K562 (cell line): ENCODE measurements around the gene ARL10. TPM values are rescaled to one million over a fixed set of nuclear protein-coding genes. Genes with fewer than 3 reads are reported as not detected.

Source experiments
- ATAC-seq: fragments of 200-7000 bp; cut with Tn5 transposase; 3 replicates; pipeline ENCODE4 v1.9.1; 2020; ENCODE audit warnings: moderate library complexity
- BruUV-seq: library from RNA; stranded (reverse); fragments of 400-500 nt; replicated peaks from 2 replicates; lab custom pipeline; 2021; lab: Mats Ljungman, UMichigan
- CTCF ChIA-PET: fragments of 300-600 bp; formaldehyde crosslinking; extraction: SDS; loops from one replicate; lab custom pipeline; 2021; ENCODE audit warnings: low intra/inter-chr PET ratio; lab: Yijun Ruan, JAX
- POLR2A ChIA-PET: fragments of 300-600, 350-650 bp; sonication (Branson Sonifier 250); formaldehyde crosslinking; extraction: SDS; loops from one replicate; lab custom pipeline; 2021; ENCODE audit warnings: antibody characterized with exemption, inconsistent platforms; lab: Yijun Ruan, JAX
- DNase-seq, 4 experiments: peaks; one replicate each; pipeline versions ENCODE4 v3.0.0 to v3.0.0-alpha.2; 2011 to 2018; ENCODE audit warnings: low spot score in 3 of 4, mixed read lengths in 3 of 4; ENCODE audit errors: extremely low read depth in 1 of 4
- FAIRE-seq: peaks from 2 replicates; lab custom pipeline; 2011; peaks lifted over from hg19 to GRCh38; lab: Jason Lieb, UNC
- H2AFZ ChIP-seq: 2 replicates; pipeline ENCODE4 v1.6.0; 2011; ENCODE audit warnings: low read depth, low read length, control low read depth, inconsistent platforms
- H3K27ac ChIP-seq: fragments of 200-600 bp; 3 replicates; pipeline ENCODE4 v1.8.0; 2011; ENCODE audit warnings: low read depth, mild to moderate bottlenecking, control low read depth, inconsistent platforms, low read length, moderate library complexity, mixed read lengths; ENCODE audit errors: extremely low read depth
- H3K27me3 ChIP-seq, 2 experiments: fragments of 300-600 bp in 1 of 2; 2 replicates in 1 of 2; 3 replicates in 1 of 2; pipeline versions ENCODE4 v1.6.0 to v1.8.0; 2011; ENCODE audit warnings: inconsistent platforms in 2 of 2, low read length in 2 of 2, mild to moderate bottlenecking in 1 of 2, mixed read lengths in 1 of 2, moderate library complexity in 1 of 2; ENCODE audit not compliant: control insufficient read depth in 2 of 2, insufficient read depth in 2 of 2
- H3K36me3 ChIP-seq: fragments of 300-600 bp; 3 replicates; pipeline ENCODE4 v1.8.0; 2011; ENCODE audit warnings: mild to moderate bottlenecking, low read length, inconsistent platforms; ENCODE audit not compliant: control insufficient read depth, insufficient read depth
- H3K4me1 ChIP-seq, 2 experiments: fragments of 200-600 bp in 1 of 2; replicated peaks in 1 of 2; 2 replicates in 1 of 2; 3 replicates in 1 of 2; pipeline versions ENCODE4 v1.5.1 to v1.8.0; 2011; ENCODE audit warnings: inconsistent platforms in 2 of 2, low read length in 2 of 2, mild to moderate bottlenecking in 1 of 2, mixed read lengths in 1 of 2, moderate library complexity in 1 of 2; ENCODE audit not compliant: control insufficient read depth in 2 of 2, insufficient read depth in 2 of 2
- H3K4me2 ChIP-seq: 2 replicates; pipeline ENCODE4 v1.6.1; 2011; ENCODE audit warnings: low read length, control low read depth, inconsistent platforms, mixed read lengths; ENCODE audit not compliant: insufficient read depth
- H3K4me3 ChIP-seq: fragments of 200-600 bp; sonication (generic), shearing (Covaris generic); 2 replicates; pipeline ENCODE4 v1.5.1; 2016; ENCODE audit warnings: control low read depth, inconsistent platforms
- H3K79me2 ChIP-seq: fragments of 200-600 bp; 3 replicates; pipeline ENCODE4 v1.8.0; 2011; ENCODE audit warnings: low read length, inconsistent platforms; ENCODE audit not compliant: control insufficient read depth, insufficient read depth
- H3K9ac ChIP-seq, 2 experiments: 2 replicates each; pipeline versions ENCODE4 v1.6.0 to v1.6.1; 2011; ENCODE audit warnings: low read depth in 2 of 2, low read length in 2 of 2, control low read depth in 1 of 2, inconsistent platforms in 1 of 2, mild to moderate bottlenecking in 1 of 2, mixed read lengths in 1 of 2; ENCODE audit not compliant: insufficient read depth in 1 of 2
- H3K9me1 ChIP-seq: one replicate; pipeline ENCODE4 v1.6.0; 2011; ENCODE audit warnings: inconsistent platforms, mild to moderate bottlenecking, low read length, moderate library complexity; ENCODE audit not compliant: control insufficient read depth, insufficient read depth
- H3K9me3 ChIP-seq: replicated peaks from 2 replicates; pipeline ENCODE4 v1.5.1; 2011; ENCODE audit warnings: low read depth, low read length, inconsistent platforms; ENCODE audit not compliant: control insufficient read depth, insufficient read depth
- H4K20me1 ChIP-seq: replicated peaks from 2 replicates; pipeline ENCODE4 v1.6.1; 2011; ENCODE audit warnings: low read length, inconsistent platforms, mixed read lengths; ENCODE audit not compliant: control insufficient read depth, insufficient read depth
- BDP1 ChIP-seq: IDR thresholded peaks from 3 replicates; pipeline ENCODE4 v1.6.1; 2011; ENCODE audit not compliant: insufficient read length, insufficient read depth
- IRF2 ChIP-seq: sonication (generic); formaldehyde crosslinking; IDR thresholded peaks from 2 replicates; pipeline ENCODE4 v1.8.1; 2022; ENCODE audit warnings: mild to moderate bottlenecking, missing genetic modification reagents
- MAFF ChIP-seq: IDR thresholded peaks from 2 replicates; pipeline ENCODE4 v1.6.1; 2012; ENCODE audit warnings: low read length, improper control_type of control experiment
- NELFE ChIP-seq: IDR thresholded peaks from 2 replicates; pipeline ENCODE4 v1.6.1; 2011; ENCODE audit warnings: mild to moderate bottlenecking; ENCODE audit not compliant: insufficient read depth, insufficient read length
- NFE2 ChIP-seq: IDR thresholded peaks from 2 replicates; pipeline ENCODE4 v1.6.1; 2014; ENCODE audit warnings: antibody characterized with exemption, low read depth
- PTBP1 ChIP-seq: fragments of 200-400 bp; formaldehyde crosslinking; IDR thresholded peaks from 2 replicates; pipeline ENCODE4 v1.6.1; 2017; ENCODE audit warnings: low read depth, low read length
- RBM15 ChIP-seq: fragments of 200-400 bp; formaldehyde crosslinking; IDR thresholded peaks from 2 replicates; pipeline ENCODE4 v1.6.1; 2018; ENCODE audit warnings: mild to moderate bottlenecking, low read length, moderate library complexity; ENCODE audit not compliant: insufficient read depth
- RBM34 ChIP-seq: fragments of 200-400 bp; formaldehyde crosslinking; IDR thresholded peaks from 2 replicates; pipeline ENCODE4 v1.6.1; 2018; ENCODE audit warnings: low read length, borderline replicate concordance; ENCODE audit not compliant: insufficient read depth
- ZBTB8A ChIP-seq: fragments of 450-650 bp; IDR thresholded peaks from 2 replicates; pipeline ENCODE4 v1.6.1; 2018; ENCODE audit warnings: mild to moderate bottlenecking, moderate library complexity; ENCODE audit not compliant: partially characterized antibody
- ZKSCAN8 ChIP-seq: fragments of 200-800 bp; sonication (Bioruptor generic); IDR thresholded peaks from 2 replicates; pipeline ENCODE4 v1.6.1; 2016; ENCODE audit warnings: missing genetic modification characterization, missing compliant biosample characterization
- ZNF224 ChIP-seq: sonication (generic); formaldehyde crosslinking; IDR thresholded peaks from 2 replicates; pipeline ENCODE4 v1.8.0; 2022; ENCODE audit warnings: mild to moderate bottlenecking, missing genetic modification reagents
- ZNF23 ChIP-seq: fragments of 250-450 bp; sonication (Bioruptor Pico); IDR thresholded peaks from 2 replicates; pipeline ENCODE4 v1.4.0; 2020; ENCODE audit warnings: mild to moderate bottlenecking
- ZNF232 ChIP-seq: sonication (generic); formaldehyde crosslinking; IDR thresholded peaks from 2 replicates; pipeline ENCODE4 v1.8.0; 2022; ENCODE audit warnings: mild to moderate bottlenecking, missing genetic modification reagents
- ZNF408 ChIP-seq: fragments of 250-450 bp; sonication (Bioruptor Pico); IDR thresholded peaks from 2 replicates; pipeline ENCODE4 v1.4.0; 2020; ENCODE audit warnings: low read depth, mild to moderate bottlenecking, moderate library complexity
- ZNF830 ChIP-seq: fragments of 250-450 bp; sonication (Bioruptor Pico); IDR thresholded peaks from 2 replicates; pipeline ENCODE4 v1.5.0; 2021; ENCODE audit warnings: mild to moderate bottlenecking
- WGBS: fragments of 100-300 bp; shearing (Covaris generic); methylation state at CpG from one replicate; pipeline ENCODE4 v1.1.6; 2016; ENCODE audit warnings: low coverage, mixed read lengths; ENCODE audit not compliant: insufficient coverage; ENCODE audit errors: missing lambda C conversion rate; 5-methylcytosine and 5-hydroxymethylcytosine counted together
- in situ Hi-C: fragments of 300-500 bp; cut with MboI; formaldehyde crosslinking; loops from 4 replicates; pipeline ENCODE4 v1.15.0; 2018; ENCODE audit warnings: inconsistent platforms, mixed read lengths
- intact Hi-C: fragments of 100-400 bp; cut with micrococcal nuclease; formaldehyde crosslinking; loops from 2 replicates; pipeline ENCODE4 v1.14.2; 2022
- polyA plus RNA-seq, 8 experiments: library from polyadenylated mRNA; depleted of rRNA in 4 of 8; stranded (reverse) in 5 of 8; unstranded in 3 of 8; fragments of >200 nt; fragmentation: Nextera tagmentation in 2 of 8; fragmentation: Illumina TruSeq in 1 of 8; extraction: Ambion mirVana in 2 of 8; extraction: Trizol in 1 of 8; gene quantifications; 2 replicates each; pipeline versions ENCODE4 v1.2.1 to v1.2.3, GENCODE V29; 2011 to 2014; ENCODE audit warnings: inconsistent platforms in 1 of 8, missing spikeins in 1 of 8
- total RNA-seq, 7 experiments: library from RNA; depleted of rRNA in 6 of 7; stranded (reverse); fragments of >200 nt in 6 of 7; fragmentation: Illumina TruSeq in 2 of 7; extraction: Trizol in 2 of 7; gene quantifications; 2 replicates each; pipeline versions ENCODE4 v1.2.1 to v1.2.3, GENCODE V29; 2011 to 2021; ENCODE audit warnings: low replicate concordance in 1 of 7
- TF ChIP-seq, protein P1 (sequence below): sonication (generic); formaldehyde crosslinking; IDR thresholded peaks from 2 replicates; pipeline ENCODE4 v1.8.1; 2023; ENCODE audit warnings: missing genetic modification reagents, mild to moderate bottlenecking, borderline replicate concordance
- TF ChIP-seq, protein P2 (sequence below), 2 experiments: fragments of 450-650 bp in 1 of 2; sonication (generic) in 1 of 2; formaldehyde crosslinking in 1 of 2; IDR thresholded peaks in 1 of 2; conservative IDR thresholded peaks in 1 of 2; 2 replicates each; pipeline versions ENCODE4 v1.6.1 to v1.8.1; 2016 to 2023; ENCODE audit warnings: mild to moderate bottlenecking in 2 of 2, moderate library complexity in 2 of 2, inconsistent platforms in 1 of 2, missing genetic modification reagents in 1 of 2

Gene ARL10
- total and polyA plus RNA-seq, 9 of the 15 experiments (the other 6 are each of a cell fraction or from before 2014, with no cell fraction given), result under 0.01 to 0.40 (median 0.34) TPM; not detected in 3

DNA sequence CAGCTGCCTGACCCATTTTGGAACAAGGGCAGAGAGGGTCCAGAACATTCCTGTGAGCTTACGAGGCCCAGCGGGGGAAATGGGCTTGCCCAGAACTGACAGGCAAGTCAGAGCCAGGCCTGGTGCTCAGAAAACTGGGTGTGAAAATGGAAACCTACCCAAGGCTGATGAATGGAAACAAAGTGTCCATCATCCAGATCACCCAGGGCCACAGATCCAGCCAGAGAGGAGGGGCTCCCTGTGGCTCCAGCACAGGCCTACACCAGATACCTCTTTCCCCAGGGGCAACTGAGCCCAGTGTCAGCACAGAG lies 47.9 kb downstream of the ARL10 start (continued):
- TF ChIP-seq, protein P1, sequence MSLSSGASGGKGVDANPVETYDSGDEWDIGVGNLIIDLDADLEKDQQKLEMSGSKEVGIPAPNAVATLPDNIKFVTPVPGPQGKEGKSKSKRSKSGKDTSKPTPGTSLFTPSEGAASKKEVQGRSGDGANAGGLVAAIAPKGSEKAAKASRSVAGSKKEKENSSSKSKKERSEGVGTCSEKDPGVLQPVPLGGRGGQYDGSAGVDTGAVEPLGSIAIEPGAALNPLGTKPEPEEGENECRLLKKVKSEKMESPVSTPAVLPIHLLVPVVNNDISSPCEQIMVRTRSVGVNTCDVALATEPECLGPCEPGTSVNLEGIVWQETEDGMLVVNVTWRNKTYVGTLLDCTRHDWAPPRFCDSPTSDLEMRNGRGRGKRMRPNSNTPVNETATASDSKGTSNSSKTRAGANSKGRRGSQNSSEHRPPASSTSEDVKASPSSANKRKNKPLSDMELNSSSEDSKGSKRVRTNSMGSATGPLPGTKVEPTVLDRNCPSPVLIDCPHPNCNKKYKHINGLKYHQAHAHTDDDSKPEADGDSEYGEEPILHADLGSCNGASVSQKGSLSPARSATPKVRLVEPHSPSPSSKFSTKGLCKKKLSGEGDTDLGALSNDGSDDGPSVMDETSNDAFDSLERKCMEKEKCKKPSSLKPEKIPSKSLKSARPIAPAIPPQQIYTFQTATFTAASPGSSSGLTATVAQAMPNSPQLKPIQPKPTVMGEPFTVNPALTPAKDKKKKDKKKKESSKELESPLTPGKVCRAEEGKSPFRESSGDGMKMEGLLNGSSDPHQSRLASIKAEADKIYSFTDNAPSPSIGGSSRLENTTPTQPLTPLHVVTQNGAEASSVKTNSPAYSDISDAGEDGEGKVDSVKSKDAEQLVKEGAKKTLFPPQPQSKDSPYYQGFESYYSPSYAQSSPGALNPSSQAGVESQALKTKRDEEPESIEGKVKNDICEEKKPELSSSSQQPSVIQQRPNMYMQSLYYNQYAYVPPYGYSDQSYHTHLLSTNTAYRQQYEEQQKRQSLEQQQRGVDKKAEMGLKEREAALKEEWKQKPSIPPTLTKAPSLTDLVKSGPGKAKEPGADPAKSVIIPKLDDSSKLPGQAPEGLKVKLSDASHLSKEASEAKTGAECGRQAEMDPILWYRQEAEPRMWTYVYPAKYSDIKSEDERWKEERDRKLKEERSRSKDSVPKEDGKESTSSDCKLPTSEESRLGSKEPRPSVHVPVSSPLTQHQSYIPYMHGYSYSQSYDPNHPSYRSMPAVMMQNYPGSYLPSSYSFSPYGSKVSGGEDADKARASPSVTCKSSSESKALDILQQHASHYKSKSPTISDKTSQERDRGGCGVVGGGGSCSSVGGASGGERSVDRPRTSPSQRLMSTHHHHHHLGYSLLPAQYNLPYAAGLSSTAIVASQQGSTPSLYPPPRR (CRISPR knock-in tag), result no peak
- TF ChIP-seq ZNF232 (no peak), ZNF830 (no peak)
- TF ChIP-seq, all 486 proteins: peak for 0

DNA sequence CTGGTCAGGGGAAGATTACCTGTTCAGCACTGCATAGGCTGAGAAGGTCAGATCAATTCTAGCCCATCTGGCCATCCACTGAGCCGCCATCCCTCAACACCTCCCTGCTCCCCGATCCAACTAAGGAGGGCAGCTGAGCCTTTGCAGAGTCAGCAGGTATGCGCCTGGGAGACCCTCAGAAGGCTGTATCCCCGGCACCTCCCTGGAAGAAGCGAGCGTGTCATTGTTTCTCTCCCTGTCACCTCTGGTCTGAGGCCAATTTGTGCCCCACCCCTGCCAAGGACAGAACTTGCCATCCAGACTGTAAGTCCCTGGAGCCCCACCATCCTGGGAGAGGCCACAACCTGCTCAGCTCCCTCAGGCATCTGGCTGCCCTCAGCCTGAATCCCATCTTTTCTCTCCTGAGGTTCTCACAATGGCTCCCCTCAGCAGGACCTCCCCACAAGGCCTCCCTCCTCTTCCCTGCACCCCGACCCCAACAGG lies 48.5 kb downstream of the ARL10 start:
- peaks cover 4% of the 10 kb centered on the region for H3K9me1 ChIP-seq
- peaks cover 9% of the 10 kb centered on the region; the same call in 1 of the 2 replicates for H4K20me1 ChIP-seq
- peaks cover 18% of the 10 kb centered on the region; the same call in 2 of the 3 replicates for H3K36me3 ChIP-seq
- in situ Hi-C loops, result no loop called here
- DNase-seq (peak in 2 of 4 experiments; percentile 7 to 10), ATAC-seq (no peak), FAIRE-seq (no peak)
- ChIA-PET CTCF (no interaction called here), POLR2A (interaction anchor here (0.6 to 0.7 kb wide), 4 partner anchors 34 to 260 kb away, joined by 3 to 4 read pairs (median 4); partner anchors contain the start of gene FAF2)
- peak overlapping the region in 1 of 2 experiments; percentile 49; a peak in 2 of 4 replicates for H3K9ac ChIP-seq
- H3K4me1 ChIP-seq, result peaks cover 12 to 17% of the 10 kb centered on the region in 2 experiments; a peak in 4 of 5 replicates
- H3K27me3 ChIP-seq, result no peaks in the 10 kb centered on the region
- H3K4me3 ChIP-seq, result no peak overlapping the region
- H3K79me2 ChIP-seq, result peaks cover 21% of the 10 kb centered on the region
- H3K4me2 ChIP-seq, result no peak overlapping the region
- WGBS, result 78% methylated on average over 7 of the region's 7 CpGs
- H2AFZ ChIP-seq, result no peak overlapping the region
- no peaks in the 10 kb centered on the region for H3K9me3 ChIP-seq
- no peak overlapping the region for H3K27ac ChIP-seq
- no TSS peak for BruUV-seq
- intact Hi-C loops, result loop anchor here (10.0 kb wide), 1 partner anchor 71 kb away; no protein-coding TSS in a partner anchor
- TF ChIP-seq BDP1 (no peak), ZNF224 (CRISPR knock-in tag) (no peak), NELFE (no peak), ZNF23 (CRISPR knock-in tag) (no peak), ZNF408 (no peak), IRF2 (CRISPR knock-in tag) (no peak), PTBP1 (no peak), ZBTB8A (no peak), RBM34 (no peak), NFE2 (no peak), ZKSCAN8 (CRISPR knock-in tag) (no peak), MAFF (no peak), RBM15 (no peak)
- TF ChIP-seq, protein P2, sequence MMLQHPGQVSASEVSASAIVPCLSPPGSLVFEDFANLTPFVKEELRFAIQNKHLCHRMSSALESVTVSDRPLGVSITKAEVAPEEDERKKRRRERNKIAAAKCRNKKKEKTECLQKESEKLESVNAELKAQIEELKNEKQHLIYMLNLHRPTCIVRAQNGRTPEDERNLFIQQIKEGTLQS (IDR thresholded peaks at IDR 0.05), result no peak
- TF ChIP-seq, protein P2 (CRISPR knock-in tag; conservative IDR thresholded peaks at IDR 0.05), result no peak
